Measurements from ENCODE around the gene CDCP2. TPM values are rescaled to one million over a fixed set of nuclear protein-coding genes. Genes with fewer than 3 reads are reported as not detected.

CDCP2 gene
- total and polyA plus RNA-seq, 2 of the 8 experiments (the other 6 are each of a cell fraction or from before 2014, with no cell fraction given), result not detected

DNA sequence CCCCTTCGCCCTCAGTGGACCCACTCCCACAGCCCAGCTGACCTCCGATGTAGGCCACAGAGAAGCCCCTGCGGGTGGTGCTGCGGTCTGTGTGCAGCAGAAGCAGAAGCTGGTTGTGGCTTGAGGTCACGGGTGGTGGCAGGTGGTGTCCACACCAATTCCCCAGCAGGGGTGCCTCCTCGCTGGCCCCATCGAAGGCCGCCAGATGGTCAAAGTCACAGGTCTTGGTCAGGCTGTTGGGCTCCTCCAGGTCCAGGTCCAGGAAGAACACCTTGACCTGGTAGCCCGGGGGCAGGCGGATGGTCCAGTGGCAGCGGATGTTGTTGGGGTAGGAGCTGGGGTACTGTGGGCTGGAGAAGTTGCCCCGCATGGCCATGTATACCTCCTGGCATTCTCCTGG, 13.1 kb downstream of the CDCP2 start:
- Histone ChIP-seq H3K27me3 (replicated peaks in 1 of 4; ENCODE audit: control insufficient read depth in 3 of 4, extremely low read depth in 1 of 4, insufficient read depth in 3 of 4, low read length in 3 of 4) (no peaks in the 10 kb centered on the region), H3K27ac (ENCODE audit: low read depth, low read length) (no peak overlapping the region), H4K20me1 (replicated peaks in 1 of 2; ENCODE audit: control insufficient read depth in 1 of 2, insufficient read depth in 2 of 2, low read length in 2 of 2) (no peaks in the 10 kb centered on the region), H3K9me3 (ENCODE audit: insufficient read depth in 2 of 2, low read depth in 1 of 2, low read length in 1 of 2) (no peaks in the 10 kb centered on the region), H3K14ac (ENCODE audit: insufficient read length) (no peak overlapping the region), H4K8ac (ENCODE audit: extremely low read depth, insufficient read depth, low read length) (no peak overlapping the region), H2BK15ac (ENCODE audit: low read length) (no peak overlapping the region), H3K4me3 (ENCODE audit: extremely low read depth in 1 of 4, insufficient read depth in 2 of 4, low read depth in 3 of 4, low read length in 4 of 4) (no peak overlapping the region), H3K23me2 (ENCODE audit: low read depth, low read length) (no peaks in the 10 kb centered on the region), H3K36me3 (ENCODE audit: control insufficient read depth in 2 of 4, insufficient read depth in 4 of 4, low read length in 3 of 4) (no peaks in the 10 kb centered on the region), H2AFZ (ENCODE audit: low read length) (no peak overlapping the region), H4K5ac (ENCODE audit: insufficient read length, low read depth, low read length) (no peak overlapping the region), H4K91ac (replicated peaks; ENCODE audit: insufficient read length, low read length) (no peak overlapping the region), H3K56ac (replicated peaks; ENCODE audit: insufficient read length, low read depth, low read length) (no peak overlapping the region), H2AK5ac (ENCODE audit: low read depth, low read length) (no peak overlapping the region), H2BK12ac (ENCODE audit: low read depth, low read length) (no peak overlapping the region), H2BK5ac (ENCODE audit: low read depth, low read length) (no peak overlapping the region), H3K4me1 (replicated peaks in 1 of 4; ENCODE audit: control insufficient read depth in 3 of 4, insufficient read depth in 4 of 4, low read length in 3 of 4) (peaks cover 12 to 26% (median 18%) of the 10 kb centered on the region in 4 experiments), H3K4ac (replicated peaks; ENCODE audit: insufficient read length, low read depth, low read length) (no peak overlapping the region), H2BK120ac (replicated peaks; ENCODE audit: low read depth, low read length) (no peak overlapping the region), H3K18ac (ENCODE audit: extremely low read depth, low read length) (no peak overlapping the region), H3K79me2 (ENCODE audit: control insufficient read depth in 1 of 2, insufficient read depth in 2 of 2, low read length in 2 of 2) (no peaks in the 10 kb centered on the region), H2BK20ac (ENCODE audit: low read length) (no peak overlapping the region), H3K9ac (replicated peaks in 1 of 4; ENCODE audit: extremely low read depth in 1 of 4, low read depth in 3 of 4, low read length in 3 of 4) (no peak overlapping the region; a peak in 1 of 7 replicates), H3K23ac (ENCODE audit: insufficient read length) (no peak overlapping the region), H3K79me1 (ENCODE audit: low read depth, low read length) (no peaks in the 10 kb centered on the region), H3K4me2 (ENCODE audit: insufficient read depth in 1 of 2, low read depth in 2 of 2, low read length in 2 of 2) (no peak overlapping the region)
- 94% methylated on average over 12 of the region's 12 CpGs; no CpG with 5 or more reads in 1 of the 2 experiments for WGBS, 2 experiments (ENCODE audit: extremely low coverage in 1 of 2, insufficient coverage in 1 of 2, insufficient read length in 1 of 2, insufficient replicate concordance in 2 of 2, low coverage in 1 of 2, low lambda C conversion rate in 2 of 2, missing lambda C conversion rate in 1 of 2)
- FAIRE-seq (no peak), DNase-seq (ENCODE audit: low read depth in 1 of 2, low spot score in 2 of 2) (no peak)
- ChIA-PET POLR2A (ENCODE audit: partially characterized antibody) (no interaction called here), CTCF (ENCODE audit: partially characterized antibody) (interaction anchor here (0.7 to 9.9 kb wide), 6 partner anchors 14 to 138 kb away, joined by 3 to 110 read pairs (median 4); no protein-coding TSS in a partner anchor)
- TF ChIP-seq MAFK (IDR thresholded peaks at IDR 0.05; ENCODE audit: low read depth, low read length), result no peak
- no peak for TF ChIP-seq NANOG (IDR thresholded peaks at IDR 0.05; ENCODE audit: insufficient read depth, low read depth, low read length, poor library complexity, severe bottlenecking)
- TF ChIP-seq CBX5 (IDR thresholded peaks at IDR 0.05; ENCODE audit: low read depth, low read length), result no peak
- TF ChIP-seq JUND (IDR thresholded peaks at IDR 0.05; ENCODE audit: low read length), result no peak
- no peak for TF ChIP-seq POLR2AphosphoS5 (IDR thresholded peaks at IDR 0.05; ENCODE audit: low read depth, low read length)
- no peak for TF ChIP-seq JUN (IDR thresholded peaks at IDR 0.05; ENCODE audit: low read depth, low read length)
- TF ChIP-seq CREB1 (IDR thresholded peaks at IDR 0.05), result no peak
- TF ChIP-seq, protein P1, sequence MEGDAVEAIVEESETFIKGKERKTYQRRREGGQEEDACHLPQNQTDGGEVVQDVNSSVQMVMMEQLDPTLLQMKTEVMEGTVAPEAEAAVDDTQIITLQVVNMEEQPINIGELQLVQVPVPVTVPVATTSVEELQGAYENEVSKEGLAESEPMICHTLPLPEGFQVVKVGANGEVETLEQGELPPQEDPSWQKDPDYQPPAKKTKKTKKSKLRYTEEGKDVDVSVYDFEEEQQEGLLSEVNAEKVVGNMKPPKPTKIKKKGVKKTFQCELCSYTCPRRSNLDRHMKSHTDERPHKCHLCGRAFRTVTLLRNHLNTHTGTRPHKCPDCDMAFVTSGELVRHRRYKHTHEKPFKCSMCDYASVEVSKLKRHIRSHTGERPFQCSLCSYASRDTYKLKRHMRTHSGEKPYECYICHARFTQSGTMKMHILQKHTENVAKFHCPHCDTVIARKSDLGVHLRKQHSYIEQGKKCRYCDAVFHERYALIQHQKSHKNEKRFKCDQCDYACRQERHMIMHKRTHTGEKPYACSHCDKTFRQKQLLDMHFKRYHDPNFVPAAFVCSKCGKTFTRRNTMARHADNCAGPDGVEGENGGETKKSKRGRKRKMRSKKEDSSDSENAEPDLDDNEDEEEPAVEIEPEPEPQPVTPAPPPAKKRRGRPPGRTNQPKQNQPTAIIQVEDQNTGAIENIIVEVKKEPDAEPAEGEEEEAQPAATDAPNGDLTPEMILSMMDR (IDR thresholded peaks at IDR 0.05; ENCODE audit: control extremely low read depth in 1 of 3, insufficient read depth in 1 of 3, low read depth in 1 of 3, low read length in 3 of 3), result no peak
- TF ChIP-seq SIX5 (IDR thresholded peaks at IDR 0.05; ENCODE audit: low read depth, low read length), result no peak
- no peak for TF ChIP-seq EGR1 (IDR thresholded peaks at IDR 0.05; ENCODE audit: borderline replicate concordance, low read depth, low read length)
- no peak for TF ChIP-seq RNF2 (IDR thresholded peaks at IDR 0.05; ENCODE audit: borderline replicate concordance, low read depth, low read length, missing control alignments, poor library complexity, severe bottlenecking)
- TF ChIP-seq POU5F1 (IDR thresholded peaks at IDR 0.05; ENCODE audit: low read depth, low read length), result no peak
- no peak for TF ChIP-seq CHD2 (IDR thresholded peaks at IDR 0.05; ENCODE audit: low read length)

Measured in H1 (cell line).